ENCODE data around the gene LYRM4.

The LYRM4 gene

GRCh38 chr6:5248302-5249098 is 12.2 kb downstream of the LYRM4 start:
- H3K27ac Mint-ChIP-seq = no peak overlapping the region
- no peaks in the 10 kb centered on the region for H3K27me3 Mint-ChIP-seq (ENCODE audit: low read depth)
- peaks cover 18% of the 10 kb centered on the region for H3K36me3 Mint-ChIP-seq (ENCODE audit: low read depth)
- TF ChIP-seq CTCF (IDR thresholded peaks at IDR 0.05; ENCODE audit: unreplicated experiment in 3 of 3) = no peak
- peaks cover 20% of the 10 kb centered on the region for H3K4me1 Mint-ChIP-seq
- H3K9me3 Mint-ChIP-seq = no peaks in the 10 kb centered on the region
- no peak overlapping the region for H3K4me3 Mint-ChIP-seq

- Mint-ChIP-seq H3K27ac (peak overlapping the region in 2 of 3 experiments; percentile 62 to 67), H3K27me3 (ENCODE audit: low read depth) (no peaks in the 10 kb centered on the region), H3K4me3 (no peak overlapping the region), H3K36me3 (ENCODE audit: low read depth) (peaks cover 11% of the 10 kb centered on the region), H3K9me3 (no peaks in the 10 kb centered on the region), H3K4me1 (peaks cover 20% of the 10 kb centered on the region)
- TF ChIP-seq CTCF (IDR thresholded peaks at IDR 0.05; ENCODE audit: unreplicated experiment in 3 of 3) = no peak
Observed at GRCh38 chr6:5247201-5247600, 13.5 kb downstream of the LYRM4 start.

- Mint-ChIP-seq H3K27me3 (ENCODE audit: low read depth) (no peaks in the 10 kb centered on the region), H3K9me3 (no peaks in the 10 kb centered on the region), H3K4me3 (no peak overlapping the region), H3K27ac (peak overlapping the region in 1 of 3 experiments; percentile 12), H3K4me1 (peaks cover 20% of the 10 kb centered on the region), H3K36me3 (ENCODE audit: low read depth) (peaks cover 6% of the 10 kb centered on the region)
- TF ChIP-seq CTCF (IDR thresholded peaks at IDR 0.05; ENCODE audit: unreplicated experiment in 3 of 3) = no peak
Observed at GRCh38 chr6:5246141-5247097, 14.3 kb downstream of the LYRM4 start.

GRCh38 chr6:5243069-5243468 is 17.7 kb downstream of the LYRM4 start:
- TF ChIP-seq CTCF (IDR thresholded peaks at IDR 0.05; ENCODE audit: unreplicated experiment in 3 of 3) = no peak
- no peaks in the 10 kb centered on the region for H3K36me3 Mint-ChIP-seq (ENCODE audit: low read depth)
- H3K27ac Mint-ChIP-seq = no peak overlapping the region
- H3K27me3 Mint-ChIP-seq (ENCODE audit: low read depth) = no peaks in the 10 kb centered on the region
- no peak overlapping the region for H3K4me3 Mint-ChIP-seq
- no peaks in the 10 kb centered on the region for H3K9me3 Mint-ChIP-seq
- H3K4me1 Mint-ChIP-seq = peaks cover 29% of the 10 kb centered on the region

- Mint-ChIP-seq H3K36me3 (ENCODE audit: low read depth) (no peaks in the 10 kb centered on the region), H3K9me3 (no peaks in the 10 kb centered on the region), H3K4me3 (no peak overlapping the region), H3K27me3 (ENCODE audit: low read depth) (no peaks in the 10 kb centered on the region), H3K4me1 (peaks cover 18% of the 10 kb centered on the region), H3K27ac (no peak overlapping the region)
- no peak for TF ChIP-seq CTCF (IDR thresholded peaks at IDR 0.05; ENCODE audit: unreplicated experiment in 3 of 3)
Observed at GRCh38 chr6:5241252-5241651, 19.5 kb downstream of the LYRM4 start.
